AG09309 (cell line): ENCODE results near the gene ADCY4.

Experiments
- DNase-seq: peaks from one replicate; pipeline ENCODE4 v3.0.0-alpha.2; 2010; ENCODE audit warnings: low read depth
- H3K4me3 ChIP-seq: 2 replicates; pipeline ENCODE4 v1.5.1; 2011; ENCODE audit warnings: mild to moderate bottlenecking, low read depth, low read length, moderate library complexity; ENCODE audit not compliant: control insufficient read depth
- CTCF ChIP-seq: IDR thresholded peaks from 2 replicates; pipeline ENCODE4 v1.5.1; 2011; ENCODE audit warnings: mild to moderate bottlenecking, low read depth, low read length, inconsistent platforms; ENCODE audit not compliant: insufficient read depth, control insufficient read depth; ENCODE audit errors: missing control alignments

Gene ADCY4

GRCh38 chr14:24271834-24272263 lies 63.0 kb downstream of the ADCY4 start:
- TF ChIP-seq CTCF, result no peak
- no peak for DNase-seq
- peak overlapping the region; percentile 79 for H3K4me3 ChIP-seq

DNA sequence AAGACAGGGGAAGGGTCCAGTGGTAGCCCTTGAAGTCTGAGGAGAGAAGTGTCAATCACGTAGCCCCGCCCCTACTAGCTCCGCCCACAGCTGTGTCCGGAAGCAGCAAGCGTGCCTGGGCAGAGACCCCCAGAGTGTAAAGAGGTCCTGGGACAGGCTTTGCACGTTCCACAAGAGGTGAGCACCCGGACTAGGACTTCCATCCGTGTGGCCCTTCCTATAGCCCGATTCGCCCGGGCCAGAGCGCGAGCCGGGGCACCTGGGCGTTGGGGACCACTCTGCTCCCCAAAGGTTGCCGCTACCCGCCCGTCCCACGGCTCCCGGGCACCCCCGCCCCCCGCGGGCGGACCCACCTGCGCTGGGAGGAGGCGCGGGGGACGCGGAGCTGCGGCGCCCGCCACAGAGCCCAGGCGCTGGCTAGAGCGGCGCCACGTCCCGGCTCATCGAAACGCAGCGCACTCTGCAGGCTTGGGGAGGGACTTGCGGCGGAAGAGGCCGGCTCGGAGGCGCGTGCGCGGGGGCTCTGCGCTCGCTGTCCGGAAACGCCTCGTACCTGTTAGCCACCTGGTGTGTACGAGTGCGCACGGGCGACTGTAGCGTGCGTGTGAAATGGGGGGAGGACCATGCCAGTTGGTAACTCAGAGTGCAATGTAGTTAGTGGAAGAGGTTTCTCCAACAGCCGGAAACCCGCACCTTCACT lies 63.6 kb downstream of the ADCY4 start, which contains the start of gene RABGGTA:
Gene RABGGTA, minus strand, starts transcription at position 464 of the 700 bp plus-strand sequence. CDS start 482 bp downstream, outside the sequence.
- DNase-seq, result peak; percentile 46
- peak within 1 kb of the TSS; percentile 79 for H3K4me3 ChIP-seq
- TF ChIP-seq CTCF, result peak; percentile 66

DNA sequence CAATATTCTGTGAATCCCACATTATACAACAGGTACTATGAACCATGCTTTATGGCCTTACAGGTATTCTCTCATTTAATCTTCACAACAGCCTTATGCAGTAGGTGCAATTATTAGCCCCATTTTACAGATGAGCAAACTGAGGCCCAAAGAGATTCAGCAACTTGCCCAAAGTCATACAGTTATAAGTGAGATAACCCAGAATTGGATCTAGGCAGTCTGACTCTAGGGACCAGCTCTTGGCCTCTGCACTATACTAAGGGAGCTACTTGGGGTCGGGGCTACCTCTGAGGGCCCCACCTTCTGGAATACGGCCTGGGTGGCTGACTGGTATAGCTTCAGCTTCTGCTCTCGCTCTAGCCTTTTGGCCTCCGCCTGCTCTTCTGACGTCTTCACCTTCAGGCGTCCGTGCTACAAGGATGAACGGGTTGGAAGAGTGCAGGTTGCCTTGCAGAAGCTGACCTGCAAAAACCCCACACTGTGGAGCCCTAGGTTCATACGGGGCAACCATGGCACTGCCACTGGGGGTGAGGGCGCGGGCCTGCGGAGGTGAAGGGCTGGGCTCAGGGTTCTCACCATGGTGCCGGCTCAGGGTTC lies 64.2 kb downstream of the ADCY4 start:
- peak overlapping the region; percentile 79 for H3K4me3 ChIP-seq
- no peak for DNase-seq
- no peak for TF ChIP-seq CTCF

DNA sequence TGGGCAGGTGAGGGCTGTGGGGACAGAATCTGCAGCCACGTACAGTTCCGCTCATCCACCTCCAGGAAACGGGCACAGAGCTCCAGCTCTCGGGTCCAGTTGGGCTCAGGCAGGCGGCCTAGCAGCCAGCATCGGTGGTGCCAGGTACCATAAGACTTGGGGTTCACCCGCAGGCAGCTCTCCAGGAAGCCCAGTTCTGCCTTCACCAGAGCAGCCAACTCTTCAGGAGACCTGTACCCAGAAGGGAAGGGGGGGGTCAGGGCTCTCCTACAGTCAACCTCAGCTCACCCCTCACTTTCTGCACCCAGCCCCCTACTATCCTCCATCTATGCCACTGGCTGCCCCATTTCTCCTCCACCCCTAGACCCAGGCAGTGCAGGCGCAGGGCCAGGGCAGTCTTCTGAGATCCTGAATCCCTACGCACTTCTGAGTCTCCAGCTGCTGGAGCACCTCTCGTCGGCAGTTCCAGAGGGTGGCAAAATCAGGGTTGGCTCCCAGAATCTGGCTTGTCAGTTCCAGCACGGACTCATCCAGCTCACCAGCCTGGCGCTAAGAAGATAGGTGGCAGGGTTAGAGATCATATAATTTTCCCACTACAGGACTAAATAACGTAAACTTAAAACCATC lies 64.8 kb downstream of the ADCY4 start:
- no peak overlapping the region for H3K4me3 ChIP-seq
- no peak for TF ChIP-seq CTCF

GRCh38 chr14:24269368-24269767 lies 65.5 kb downstream of the ADCY4 start:
- no peak for TF ChIP-seq CTCF
- DNase-seq, result no peak
- H3K4me3 ChIP-seq, result no peak overlapping the region

More for the DNA sequence above, 64.8 kb downstream of the ADCY4 start:
- DNase-seq, result no peak
